MM.1S (cell line): ENCODE results near the gene FIGN.

Experiments used
- DNase-seq: peaks from one replicate; pipeline ENCODE4 v3.0.0-alpha.2; 2015
- H2AFZ ChIP-seq: fragments of 300-600 bp; sonication (generic); 2 replicates; pipeline ENCODE4 v1.6.0; 2016; ENCODE audit warnings: antibody characterized with exemption, low read length
- H3F3A ChIP-seq: fragments of 300-600 bp; sonication (generic); 2 replicates; pipeline ENCODE4 v1.6.1; 2016; ENCODE audit warnings: mild to moderate bottlenecking, antibody characterized with exemption, low read length, moderate library complexity, mixed read lengths; ENCODE audit not compliant: insufficient read depth
- H3K27ac ChIP-seq: fragments of 300-600 bp; sonication (generic); 2 replicates; pipeline ENCODE4 v1.5.1; 2016; ENCODE audit warnings: mild to moderate bottlenecking, low read length
- H3K27me3 ChIP-seq: fragments of 300-600 bp; sonication (generic); replicated peaks from 2 replicates; pipeline ENCODE4 v1.6.0; 2016; ENCODE audit warnings: low read length; ENCODE audit not compliant: insufficient read depth
- H3K36me3 ChIP-seq: fragments of 300-600 bp; sonication (generic); replicated peaks from 2 replicates; pipeline ENCODE4 v1.6.1; 2016; ENCODE audit warnings: mild to moderate bottlenecking, low read length, mixed read lengths; ENCODE audit not compliant: insufficient read depth
- H3K4me1 ChIP-seq: fragments of 300-600 bp; sonication (generic); 2 replicates; pipeline ENCODE4 v1.6.1; 2016; ENCODE audit warnings: low read length, mixed read lengths
- H3K4me2 ChIP-seq: fragments of 300-600 bp; sonication (generic); 2 replicates; pipeline ENCODE4 v1.6.0; 2016; ENCODE audit warnings: low read depth, low read length
- H3K4me3 ChIP-seq: fragments of 300-600 bp; sonication (generic); 2 replicates; pipeline ENCODE4 v1.5.1; 2016; ENCODE audit warnings: low read length, mixed read lengths
- H3K79me2 ChIP-seq: fragments of 300-600 bp; sonication (generic); 2 replicates; pipeline ENCODE4 v1.6.1; 2016; ENCODE audit warnings: mixed run types, low read length, mixed read lengths
- H3K9ac ChIP-seq: fragments of 300-600 bp; sonication (generic); 2 replicates; pipeline ENCODE4 v1.6.1; 2016; ENCODE audit warnings: low read length, mixed read lengths
- H3K9me2 ChIP-seq: fragments of 300-600 bp; sonication (generic); replicated peaks from 2 replicates; pipeline ENCODE4 v1.6.1; 2016; ENCODE audit warnings: mild to moderate bottlenecking, low read length, mixed read lengths; ENCODE audit not compliant: insufficient read depth
- H3K9me3 ChIP-seq: fragments of 300-600 bp; sonication (generic); replicated peaks from 2 replicates; pipeline ENCODE4 v1.6.1; 2016; ENCODE audit warnings: mild to moderate bottlenecking, low read length, mixed read lengths; ENCODE audit not compliant: insufficient read depth
- H4K20me1 ChIP-seq: fragments of 300-600 bp; sonication (generic); 2 replicates; pipeline ENCODE4 v1.6.1; 2016; ENCODE audit warnings: mild to moderate bottlenecking, low read length, moderate library complexity, mixed read lengths; ENCODE audit not compliant: insufficient read depth
- EZH2 ChIP-seq: fragments of 300-600 bp; sonication (generic); optimal IDR thresholded peaks from 2 replicates; pipeline ENCODE3; 2017; ENCODE audit warnings: low read depth, mild to moderate bottlenecking, antibody characterized with exemption, low read length, mixed read lengths
- EZH2phosphoT487 ChIP-seq: fragments of 300-600 bp; sonication (generic); IDR thresholded peaks from 2 replicates; pipeline ENCODE4 v1.6.1; 2018; ENCODE audit warnings: antibody characterized with exemption, low read length
- TF ChIP-seq, protein P1 (sequence below): fragments of 300-600 bp; sonication (generic); IDR thresholded peaks from 2 replicates; pipeline ENCODE4 v1.5.1; 2016; ENCODE audit warnings: antibody characterized with exemption, low read length, mixed read lengths

The FIGN gene

DNA sequence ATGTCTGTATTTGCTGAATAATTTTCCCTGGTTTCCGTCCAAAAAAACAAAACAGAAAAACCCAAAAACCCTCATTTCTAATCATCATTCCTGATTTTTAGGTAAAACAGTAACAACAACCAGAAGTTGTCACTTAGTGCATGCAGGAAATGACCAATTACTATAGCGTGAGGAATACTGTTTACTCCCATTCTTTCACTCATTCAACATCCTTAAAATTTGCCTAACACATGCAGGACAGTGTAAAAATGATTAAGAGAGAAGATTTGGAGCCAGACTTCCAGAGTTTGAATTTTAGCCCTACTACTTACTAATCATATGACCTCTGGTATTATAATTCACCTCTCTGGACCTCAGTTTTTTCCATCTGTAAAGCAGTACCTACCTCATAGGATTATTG lies 83.1 kb downstream of the FIGN start:
- H2AFZ ChIP-seq: no peak overlapping the region
- H3F3A ChIP-seq: no peaks in the 10 kb centered on the region
- DNase-seq: no peak
- no peaks in the 10 kb centered on the region for H3K9me2 ChIP-seq
- H3K4me3 ChIP-seq: no peak overlapping the region
- TF ChIP-seq EZH2phosphoT487 (no peak), EZH2 (no peak)
- TF ChIP-seq, protein P1, sequence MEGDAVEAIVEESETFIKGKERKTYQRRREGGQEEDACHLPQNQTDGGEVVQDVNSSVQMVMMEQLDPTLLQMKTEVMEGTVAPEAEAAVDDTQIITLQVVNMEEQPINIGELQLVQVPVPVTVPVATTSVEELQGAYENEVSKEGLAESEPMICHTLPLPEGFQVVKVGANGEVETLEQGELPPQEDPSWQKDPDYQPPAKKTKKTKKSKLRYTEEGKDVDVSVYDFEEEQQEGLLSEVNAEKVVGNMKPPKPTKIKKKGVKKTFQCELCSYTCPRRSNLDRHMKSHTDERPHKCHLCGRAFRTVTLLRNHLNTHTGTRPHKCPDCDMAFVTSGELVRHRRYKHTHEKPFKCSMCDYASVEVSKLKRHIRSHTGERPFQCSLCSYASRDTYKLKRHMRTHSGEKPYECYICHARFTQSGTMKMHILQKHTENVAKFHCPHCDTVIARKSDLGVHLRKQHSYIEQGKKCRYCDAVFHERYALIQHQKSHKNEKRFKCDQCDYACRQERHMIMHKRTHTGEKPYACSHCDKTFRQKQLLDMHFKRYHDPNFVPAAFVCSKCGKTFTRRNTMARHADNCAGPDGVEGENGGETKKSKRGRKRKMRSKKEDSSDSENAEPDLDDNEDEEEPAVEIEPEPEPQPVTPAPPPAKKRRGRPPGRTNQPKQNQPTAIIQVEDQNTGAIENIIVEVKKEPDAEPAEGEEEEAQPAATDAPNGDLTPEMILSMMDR: no peak
- H4K20me1 ChIP-seq: no peaks in the 10 kb centered on the region
- no peaks in the 10 kb centered on the region for H3K79me2 ChIP-seq
- H3K4me2 ChIP-seq: no peak overlapping the region
- H3K27ac ChIP-seq: no peak overlapping the region
- H3K4me1 ChIP-seq: no peaks in the 10 kb centered on the region
- no peak overlapping the region for H3K9ac ChIP-seq
- no peaks in the 10 kb centered on the region for H3K9me3 ChIP-seq
- no peaks in the 10 kb centered on the region for H3K27me3 ChIP-seq
- no peaks in the 10 kb centered on the region for H3K36me3 ChIP-seq

DNA sequence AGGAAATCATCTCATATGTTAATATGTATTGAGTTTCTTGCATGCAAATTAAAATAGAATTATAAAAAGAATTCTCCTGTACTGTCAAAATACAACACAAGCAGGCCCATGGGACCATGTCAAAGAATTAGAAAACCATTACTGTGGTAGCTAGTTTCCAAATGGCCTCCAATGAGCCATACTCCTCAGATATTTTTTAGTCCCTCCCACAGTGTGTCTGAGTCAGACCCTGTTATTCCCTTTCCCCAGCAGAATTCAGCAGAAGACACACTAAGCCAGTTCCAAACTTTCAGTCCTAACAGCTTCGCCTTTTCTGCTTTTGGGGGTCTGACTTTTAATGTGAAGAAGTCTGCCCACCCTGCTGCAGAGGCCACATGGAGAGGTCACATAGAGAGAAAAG lies 86.7 kb downstream of the FIGN start:
- no peaks in the 10 kb centered on the region for H3K9me3 ChIP-seq
- TF ChIP-seq, protein P1: no peak
- no peak for TF ChIP-seq EZH2phosphoT487
- TF ChIP-seq EZH2: no peak

DNA sequence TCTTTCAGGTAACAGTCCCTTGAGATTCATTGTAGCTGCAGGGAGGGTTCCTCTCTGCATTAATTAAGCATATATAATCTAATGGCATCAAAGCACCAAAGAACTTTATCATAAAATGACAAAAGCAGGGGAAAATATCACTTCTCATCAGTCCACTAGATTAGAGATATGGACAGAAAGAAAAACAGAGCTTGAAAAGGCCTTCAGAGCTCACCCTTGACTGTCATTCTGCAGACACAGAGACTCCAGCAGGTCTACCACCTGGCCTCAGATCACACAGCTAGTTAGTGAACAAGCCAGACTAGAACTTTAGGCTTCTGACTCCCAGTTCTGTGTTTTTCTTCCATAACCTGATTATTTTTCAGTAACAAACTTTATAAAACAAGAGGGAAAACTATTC lies 88.5 kb downstream of the FIGN start:
- H4K20me1 ChIP-seq: no peaks in the 10 kb centered on the region
- H2AFZ ChIP-seq: no peak overlapping the region
- no peaks in the 10 kb centered on the region for H3K36me3 ChIP-seq
- no peak overlapping the region for H3K4me2 ChIP-seq
- no peaks in the 10 kb centered on the region for H3K9me3 ChIP-seq
- no peaks in the 10 kb centered on the region for H3K79me2 ChIP-seq
- no peaks in the 10 kb centered on the region for H3K27me3 ChIP-seq
- no peak overlapping the region for H3K4me3 ChIP-seq
- DNase-seq: no peak
- H3K27ac ChIP-seq: no peak overlapping the region
- no peaks in the 10 kb centered on the region for H3F3A ChIP-seq
- H3K4me1 ChIP-seq: no peaks in the 10 kb centered on the region
- TF ChIP-seq, protein P1: no peak
- TF ChIP-seq EZH2 (no peak), EZH2phosphoT487 (no peak)
- no peak overlapping the region for H3K9ac ChIP-seq
- H3K9me2 ChIP-seq: no peaks in the 10 kb centered on the region

More for the DNA sequence above, 86.7 kb downstream of the FIGN start:
- no peak overlapping the region for H2AFZ ChIP-seq
- no peak overlapping the region for H3K4me2 ChIP-seq
- H3K4me1 ChIP-seq: no peaks in the 10 kb centered on the region
- H3K4me3 ChIP-seq: no peak overlapping the region
- no peaks in the 10 kb centered on the region for H3K79me2 ChIP-seq
- H4K20me1 ChIP-seq: no peaks in the 10 kb centered on the region
- no peak overlapping the region for H3K9ac ChIP-seq
- no peak for DNase-seq
- H3K9me2 ChIP-seq: no peaks in the 10 kb centered on the region
- H3F3A ChIP-seq: no peaks in the 10 kb centered on the region
- no peaks in the 10 kb centered on the region for H3K36me3 ChIP-seq
- H3K27me3 ChIP-seq: no peaks in the 10 kb centered on the region
- H3K27ac ChIP-seq: no peak overlapping the region

DNA sequence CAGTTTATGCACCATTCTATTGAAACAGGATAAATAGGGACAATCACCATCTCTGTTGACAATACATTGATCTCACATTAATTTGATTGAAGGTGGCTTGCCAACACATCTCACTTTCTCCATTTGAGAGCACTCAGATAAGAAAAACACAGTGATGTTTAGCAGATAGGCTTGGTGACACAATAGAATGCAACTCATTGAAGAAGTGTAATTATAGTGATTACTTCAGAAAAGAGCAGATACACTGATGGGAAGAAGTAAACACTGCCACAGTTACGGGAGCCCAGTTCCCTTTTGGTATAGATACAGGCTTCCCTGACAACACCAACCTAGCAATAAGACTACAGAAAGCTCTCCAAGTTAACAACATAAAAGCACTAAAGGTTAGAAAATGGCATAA lies 89.1 kb downstream of the FIGN start:
- Histone ChIP-seq H3K4me3 (no peak overlapping the region), H3K79me2 (no peaks in the 10 kb centered on the region), H3K27ac (no peak overlapping the region), H2AFZ (no peak overlapping the region), H3K9ac (no peak overlapping the region), H3K9me3 (no peaks in the 10 kb centered on the region), H3K4me1 (no peaks in the 10 kb centered on the region), H3K9me2 (no peaks in the 10 kb centered on the region), H3F3A (no peaks in the 10 kb centered on the region), H4K20me1 (no peaks in the 10 kb centered on the region), H3K4me2 (no peak overlapping the region), H3K27me3 (no peaks in the 10 kb centered on the region), H3K36me3 (no peaks in the 10 kb centered on the region)
- DNase-seq: no peak
- no peak for TF ChIP-seq EZH2phosphoT487
- TF ChIP-seq, protein P1: no peak
- TF ChIP-seq EZH2: no peak
